HepG2 (cell line): ENCODE results near the gene FXR2. TPM values are rescaled to one million over a fixed set of nuclear protein-coding genes. Genes with fewer than 3 reads are reported as not detected.

Source experiments
- BRD4 ChIP-seq: sonication (generic); formaldehyde crosslinking; IDR thresholded peaks from 2 replicates; pipeline ENCODE4 v1.4.0; 2020; ENCODE audit warnings: missing genetic modification reagents
- MATR3 ChIP-seq: sonication (generic); formaldehyde crosslinking; IDR thresholded peaks from 2 replicates; pipeline ENCODE4 v1.4.0; 2020; ENCODE audit warnings: missing genetic modification reagents
- MNT ChIP-seq: fragments of 450-650 bp; IDR thresholded peaks from 2 replicates; pipeline ENCODE4 v1.6.1; 2016
- NFYC ChIP-seq: IDR thresholded peaks from 2 replicates; pipeline ENCODE4 v1.6.1; 2016; ENCODE audit warnings: missing genetic modification reagents, missing compliant biosample characterization
- NKX3-1 ChIP-seq: sonication (generic); formaldehyde crosslinking; IDR thresholded peaks from 2 replicates; pipeline ENCODE4 v1.5.0; 2020; ENCODE audit warnings: missing genetic modification reagents
- PAF1 ChIP-seq: IDR thresholded peaks from 2 replicates; pipeline ENCODE4 v1.6.1; 2016; ENCODE audit warnings: missing genetic modification reagents, missing compliant biosample characterization
- PRMT3 ChIP-seq: sonication (generic); formaldehyde crosslinking; IDR thresholded peaks from 2 replicates; pipeline ENCODE4 v1.8.1; 2022; ENCODE audit warnings: low read depth, mild to moderate bottlenecking, moderate library complexity, missing genetic modification reagents, borderline replicate concordance
- SMAD3 ChIP-seq: sonication (generic); formaldehyde crosslinking; IDR thresholded peaks from 2 replicates; pipeline ENCODE4 v1.4.0; 2020; ENCODE audit warnings: missing genetic modification reagents
- SP1 ChIP-seq, 2 experiments: fragments of 450-650 bp in 1 of 2; sonication (generic) in 1 of 2; formaldehyde crosslinking in 1 of 2; IDR thresholded peaks; 2 replicates each; pipeline versions ENCODE4 v1.4.0 to v1.6.1; 2016 to 2020; ENCODE audit warnings: missing genetic modification reagents in 1 of 2
- TGIF2 ChIP-seq: IDR thresholded peaks from 2 replicates; pipeline ENCODE4 v1.6.1; 2016; ENCODE audit warnings: control low read depth, missing compliant biosample characterization
- ZBTB21 ChIP-seq: sonication (generic); formaldehyde crosslinking; IDR thresholded peaks from 2 replicates; pipeline ENCODE4 v1.4.0; 2020; ENCODE audit warnings: missing genetic modification reagents
- ZFP41 ChIP-seq: sonication (generic); formaldehyde crosslinking; IDR thresholded peaks from 2 replicates; pipeline ENCODE4 v1.4.0; 2020; ENCODE audit warnings: mild to moderate bottlenecking, missing genetic modification reagents, borderline replicate concordance
- ZFP90 ChIP-seq: sonication (generic); formaldehyde crosslinking; IDR thresholded peaks from 2 replicates; pipeline ENCODE4 v1.8.0; 2022; ENCODE audit warnings: missing genetic modification reagents, mild to moderate bottlenecking, inconsistent platforms, borderline replicate concordance
- ZFX ChIP-seq: sonication (generic); formaldehyde crosslinking; IDR thresholded peaks from 2 replicates; pipeline ENCODE4 v1.4.0; 2020; ENCODE audit warnings: mild to moderate bottlenecking, low read depth, missing genetic modification reagents, moderate library complexity
- ZNF232 ChIP-seq: sonication (generic); formaldehyde crosslinking; IDR thresholded peaks from 2 replicates; pipeline ENCODE4 v1.4.0; 2020; ENCODE audit warnings: missing genetic modification reagents, borderline replicate concordance
- ZNF343 ChIP-seq: sonication (generic); formaldehyde crosslinking; IDR thresholded peaks from 2 replicates; pipeline ENCODE4 v1.4.0; 2020; ENCODE audit warnings: mild to moderate bottlenecking, missing genetic modification reagents
- ZNF567 ChIP-seq: sonication (generic); formaldehyde crosslinking; IDR thresholded peaks from 2 replicates; pipeline ENCODE4 v1.8.1; 2023; ENCODE audit warnings: mild to moderate bottlenecking, missing genetic modification reagents, borderline replicate concordance
- ZNF574 ChIP-seq: sonication (generic); formaldehyde crosslinking; IDR thresholded peaks from 2 replicates; pipeline ENCODE4 v1.4.0; 2020; ENCODE audit warnings: missing genetic modification reagents
- ZNF614 ChIP-seq: IDR thresholded peaks from 2 replicates; pipeline ENCODE4 v1.6.1; 2018; ENCODE audit warnings: missing biosample characterization, missing genetic modification reagents, inconsistent platforms, borderline replicate concordance
- ZNF768 ChIP-seq: sonication (generic); formaldehyde crosslinking; IDR thresholded peaks from 2 replicates; pipeline ENCODE4 v1.4.0; 2020; ENCODE audit warnings: missing genetic modification reagents
- ZSCAN29 ChIP-seq: sonication (generic); formaldehyde crosslinking; conservative IDR thresholded peaks from 2 replicates; pipeline ENCODE4 v1.4.0; 2020; ENCODE audit warnings: mild to moderate bottlenecking, missing genetic modification reagents
- polyA plus RNA-seq, 8 experiments: library from polyadenylated mRNA; depleted of rRNA in 3 of 8; stranded (reverse) in 7 of 8; unstranded in 1 of 8; fragments of >200 nt; fragmentation: Illumina TruSeq in 4 of 8; extraction: Trizol in 4 of 8; gene quantifications; 2 replicates each; pipeline versions ENCODE4 v1.2.1 to v1.2.3, GENCODE V29; 2011 to 2016; ENCODE audit warnings: low read depth in 4 of 8, missing spikeins in 1 of 8, mixed read lengths in 1 of 8; ENCODE audit not compliant: insufficient read depth in 1 of 8
- total RNA-seq, 5 experiments: library from RNA; depleted of rRNA; stranded (reverse); fragments of >200 nt; fragmentation: Illumina TruSeq; extraction: Trizol; gene quantifications; 2 replicates each; pipeline ENCODE4 v1.2.3, GENCODE V29; 2016; ENCODE audit warnings: low read depth in 1 of 5
- TF ChIP-seq, protein P1 (sequence below): sonication (generic); formaldehyde crosslinking; IDR thresholded peaks from 2 replicates; pipeline ENCODE4 v1.8.0; 2022; ENCODE audit warnings: missing genetic modification reagents, mild to moderate bottlenecking, borderline replicate concordance
- TF ChIP-seq, protein P2 (sequence below): IDR thresholded peaks from 2 replicates; pipeline ENCODE4 v1.6.1; 2018; ENCODE audit warnings: missing genetic modification reagents

FXR2 gene
- total and polyA plus RNA-seq, 2 of the 13 experiments (the other 11 are each of a cell fraction or from before 2014, with no cell fraction given) = 20.9 to 24.4 TPM

GRCh38 chr17:7573324-7574080, 41.2 kb downstream of the FXR2 start (continued):
- TF ChIP-seq NKX3-1 (CRISPR knock-in tag) (peak; percentile 60; the same call in 1 of the 2 replicates), SMAD3 (peak; percentile 24; the same call in 1 of the 2 replicates), ZNF614 (peak; percentile 89; the same call in 1 of the 2 replicates), BRD4 (peak; percentile 66), ZBTB21 (CRISPR knock-in tag) (peak; percentile 15; the same call in 1 of the 2 replicates), ZNF343 (CRISPR knock-in tag) (no peak), MNT (peak; percentile 71), TGIF2 (CRISPR knock-in tag) (peak; percentile 91; the same call in 1 of the 2 replicates), NFYC (peak; percentile 43; the same call in 1 of the 2 replicates), SP1 (IDR thresholded peaks at IDR 0.05) (no peak), SP1 (CRISPR knock-in tag; IDR thresholded peaks at IDR 0.05) (peak; percentile 63), ZNF567 (CRISPR knock-in tag) (peak; percentile 31; the same call in 1 of the 2 replicates), ZFX (peak; percentile 79), MATR3 (CRISPR knock-in tag) (no peak), PAF1 (peak; percentile 88; the same call in 1 of the 2 replicates), ZNF768 (CRISPR knock-in tag) (peak; percentile 53; the same call in 1 of the 2 replicates), ZNF232 (CRISPR knock-in tag) (peak; percentile 47; the same call in 1 of the 2 replicates), PRMT3 (CRISPR knock-in tag) (peak; percentile 21; the same call in 1 of the 2 replicates), ZFP90 (CRISPR knock-in tag) (0 out of 2 replicates have a peak, but pooled peaks have one; percentile 25), ZSCAN29 (CRISPR knock-in tag) (0 out of 2 replicates have a peak, but pooled peaks have one; percentile 7), ZNF574 (CRISPR knock-in tag) (peak; percentile 72), ZFP41 (no peak)
- TF ChIP-seq, protein P1, sequence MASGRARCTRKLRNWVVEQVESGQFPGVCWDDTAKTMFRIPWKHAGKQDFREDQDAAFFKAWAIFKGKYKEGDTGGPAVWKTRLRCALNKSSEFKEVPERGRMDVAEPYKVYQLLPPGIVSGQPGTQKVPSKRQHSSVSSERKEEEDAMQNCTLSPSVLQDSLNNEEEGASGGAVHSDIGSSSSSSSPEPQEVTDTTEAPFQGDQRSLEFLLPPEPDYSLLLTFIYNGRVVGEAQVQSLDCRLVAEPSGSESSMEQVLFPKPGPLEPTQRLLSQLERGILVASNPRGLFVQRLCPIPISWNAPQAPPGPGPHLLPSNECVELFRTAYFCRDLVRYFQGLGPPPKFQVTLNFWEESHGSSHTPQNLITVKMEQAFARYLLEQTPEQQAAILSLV (CRISPR knock-in tag) = no peak
- TF ChIP-seq, protein P2, sequence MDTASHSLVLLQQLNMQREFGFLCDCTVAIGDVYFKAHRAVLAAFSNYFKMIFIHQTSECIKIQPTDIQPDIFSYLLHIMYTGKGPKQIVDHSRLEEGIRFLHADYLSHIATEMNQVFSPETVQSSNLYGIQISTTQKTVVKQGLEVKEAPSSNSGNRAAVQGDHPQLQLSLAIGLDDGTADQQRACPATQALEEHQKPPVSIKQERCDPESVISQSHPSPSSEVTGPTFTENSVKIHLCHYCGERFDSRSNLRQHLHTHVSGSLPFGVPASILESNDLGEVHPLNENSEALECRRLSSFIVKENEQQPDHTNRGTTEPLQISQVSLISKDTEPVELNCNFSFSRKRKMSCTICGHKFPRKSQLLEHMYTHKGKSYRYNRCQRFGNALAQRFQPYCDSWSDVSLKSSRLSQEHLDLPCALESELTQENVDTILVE (CRISPR knock-in tag) = peak; percentile 86
